ENCODE results near the gene CLRN1.

The CLRN1 gene

DNA sequence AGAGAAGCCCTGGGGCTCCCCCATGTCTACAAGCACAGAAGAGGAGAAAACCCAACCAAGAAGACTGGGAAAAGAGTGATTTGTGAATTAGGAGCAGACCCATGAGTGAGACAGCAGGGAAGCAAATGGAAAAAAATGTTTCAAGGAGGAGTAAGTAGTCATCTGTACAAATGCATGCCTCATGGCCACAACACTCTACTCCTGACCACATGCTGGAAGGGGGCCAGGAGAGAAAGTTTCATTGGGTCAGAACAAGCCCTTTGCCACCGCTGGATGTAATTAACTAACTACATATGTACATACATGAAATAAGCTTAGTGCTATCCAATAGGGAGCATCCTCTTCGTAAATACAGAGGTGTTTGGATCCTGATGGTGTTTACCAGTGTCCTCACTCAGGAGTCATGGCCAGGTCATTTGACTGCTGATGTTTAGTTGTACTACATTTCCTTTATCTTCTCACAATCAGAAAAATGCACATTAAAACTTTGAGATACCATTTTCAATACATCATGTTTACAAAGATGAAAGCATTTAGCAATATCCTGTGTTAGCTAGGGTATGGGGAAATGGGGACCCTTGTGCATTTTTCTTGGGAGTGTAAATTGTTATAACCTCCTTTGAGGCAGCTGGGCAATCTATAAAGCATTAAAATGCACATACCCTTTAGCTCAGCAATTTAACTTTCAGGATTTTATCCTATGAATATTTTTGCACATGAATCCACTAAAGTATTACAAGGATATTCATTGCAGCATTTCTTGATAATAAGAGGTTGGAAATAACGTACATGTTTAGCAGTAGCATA lies 27.1 kb downstream of the CLRN1 start:
- Histone ChIP-seq H3K9me3 (ENCODE audit: control insufficient read depth in 2 of 2, low read length in 2 of 2) (no peaks in the 10 kb centered on the region), H3K36me3 (ENCODE audit: control insufficient read depth in 2 of 2, insufficient read depth in 2 of 2, low read length in 2 of 2) (no peaks in the 10 kb centered on the region), H3K27ac (ENCODE audit: low read length) (no peak overlapping the region), H3K27me3 (ENCODE audit: control insufficient read depth in 1 of 2, insufficient read depth in 2 of 2, low read length in 2 of 2) (no peaks in the 10 kb centered on the region), H3K9ac (ENCODE audit: low read length in 2 of 2) (no peak overlapping the region), H3K4me1 (ENCODE audit: control insufficient read depth, insufficient read depth, low read length) (no peaks in the 10 kb centered on the region), H3K4me3 (ENCODE audit: low read length in 2 of 2) (no peak overlapping the region)

- Histone ChIP-seq H3K9ac (ENCODE audit: low read length in 2 of 2) (no peak overlapping the region), H3K4me1 (ENCODE audit: control insufficient read depth, insufficient read depth, low read length) (no peaks in the 10 kb centered on the region)
Measured at GRCh38 chr3:150942221-150942620, 30.3 kb downstream of the CLRN1 start.

DNA sequence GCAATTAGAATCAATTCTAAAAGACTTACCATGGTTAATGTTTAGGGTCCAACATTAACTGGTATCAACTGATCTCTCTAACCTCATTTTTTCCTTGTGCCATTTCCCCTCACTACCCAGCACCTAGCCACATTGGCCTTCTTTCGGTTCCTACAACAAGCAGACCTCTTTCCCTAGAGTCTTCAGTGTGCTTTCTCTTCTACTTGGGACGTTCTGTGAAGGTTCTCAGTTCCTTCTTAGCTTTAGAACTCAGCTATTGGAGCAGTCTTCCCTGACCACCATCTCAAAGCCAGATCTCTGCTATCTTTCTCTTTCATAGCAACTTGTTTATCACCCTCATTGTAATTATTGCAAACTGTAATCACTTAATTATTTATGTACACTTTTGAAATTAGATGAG lies 35.8 kb downstream of the CLRN1 start:
- H3K4me1 ChIP-seq (ENCODE audit: control insufficient read depth, insufficient read depth, low read length), result no peaks in the 10 kb centered on the region
- no peaks in the 10 kb centered on the region for H3K27me3 ChIP-seq (ENCODE audit: control insufficient read depth in 1 of 2, insufficient read depth in 2 of 2, low read length in 2 of 2)
- H3K4me3 ChIP-seq (ENCODE audit: low read length in 2 of 2), result no peak overlapping the region

More at GRCh38 chr3:150942221-150942620, 30.3 kb downstream of the CLRN1 start:
- no peaks in the 10 kb centered on the region for H3K27me3 ChIP-seq (ENCODE audit: control insufficient read depth in 1 of 2, insufficient read depth in 2 of 2, low read length in 2 of 2)
- no peaks in the 10 kb centered on the region for H3K36me3 ChIP-seq (ENCODE audit: control insufficient read depth in 2 of 2, insufficient read depth in 2 of 2, low read length in 2 of 2)
- no peak overlapping the region for H3K4me3 ChIP-seq (ENCODE audit: low read length in 2 of 2)
- no peak overlapping the region for H3K27ac ChIP-seq (ENCODE audit: low read length)
- no peaks in the 10 kb centered on the region for H3K9me3 ChIP-seq (ENCODE audit: control insufficient read depth in 2 of 2, low read length in 2 of 2)

GRCh38 chr3:150933473-150933995 lies 39.0 kb downstream of the CLRN1 start:
- Histone ChIP-seq H3K36me3 (ENCODE audit: control insufficient read depth in 2 of 2, insufficient read depth in 2 of 2, low read length in 2 of 2) (no peaks in the 10 kb centered on the region), H3K27me3 (ENCODE audit: control insufficient read depth in 1 of 2, insufficient read depth in 2 of 2, low read length in 2 of 2) (no peaks in the 10 kb centered on the region), H3K27ac (ENCODE audit: low read length) (no peak overlapping the region)

More for the DNA sequence above, 35.8 kb downstream of the CLRN1 start:
- Histone ChIP-seq H3K27ac (ENCODE audit: low read length) (no peak overlapping the region), H3K9ac (ENCODE audit: low read length in 2 of 2) (no peak overlapping the region), H3K9me3 (ENCODE audit: control insufficient read depth in 2 of 2, low read length in 2 of 2) (no peaks in the 10 kb centered on the region), H3K36me3 (ENCODE audit: control insufficient read depth in 2 of 2, insufficient read depth in 2 of 2, low read length in 2 of 2) (no peaks in the 10 kb centered on the region)

GRCh38 chr3:150931745-150932144 lies 40.8 kb downstream of the CLRN1 start:
- H3K9me3 ChIP-seq (ENCODE audit: control insufficient read depth in 2 of 2, low read length in 2 of 2), result no peaks in the 10 kb centered on the region
- no peaks in the 10 kb centered on the region for H3K4me1 ChIP-seq (ENCODE audit: control insufficient read depth, insufficient read depth, low read length)
- H3K4me3 ChIP-seq (ENCODE audit: low read length in 2 of 2), result no peak overlapping the region
- H3K9ac ChIP-seq (ENCODE audit: low read length in 2 of 2), result no peak overlapping the region
- H3K27me3 ChIP-seq (ENCODE audit: control insufficient read depth in 1 of 2, insufficient read depth in 2 of 2, low read length in 2 of 2), result no peaks in the 10 kb centered on the region
- no peaks in the 10 kb centered on the region for H3K36me3 ChIP-seq (ENCODE audit: control insufficient read depth in 2 of 2, insufficient read depth in 2 of 2, low read length in 2 of 2)
- no peak overlapping the region for H3K27ac ChIP-seq (ENCODE audit: low read length)

More at GRCh38 chr3:150933473-150933995, 39.0 kb downstream of the CLRN1 start:
- H3K9me3 ChIP-seq (ENCODE audit: control insufficient read depth in 2 of 2, low read length in 2 of 2), result no peaks in the 10 kb centered on the region
- H3K4me3 ChIP-seq (ENCODE audit: low read length in 2 of 2), result no peak overlapping the region
- H3K4me1 ChIP-seq (ENCODE audit: control insufficient read depth, insufficient read depth, low read length), result no peaks in the 10 kb centered on the region
- H3K9ac ChIP-seq (ENCODE audit: low read length in 2 of 2), result no peak overlapping the region

GRCh38 chr3:150930839-150931238 lies 41.7 kb downstream of the CLRN1 start:
- Histone ChIP-seq H3K9ac (ENCODE audit: low read length in 2 of 2) (no peak overlapping the region), H3K4me3 (ENCODE audit: low read length in 2 of 2) (no peak overlapping the region), H3K27me3 (ENCODE audit: control insufficient read depth in 1 of 2, insufficient read depth in 2 of 2, low read length in 2 of 2) (no peaks in the 10 kb centered on the region), H3K4me1 (ENCODE audit: control insufficient read depth, insufficient read depth, low read length) (no peaks in the 10 kb centered on the region), H3K9me3 (ENCODE audit: control insufficient read depth in 2 of 2, low read length in 2 of 2) (no peaks in the 10 kb centered on the region), H3K27ac (ENCODE audit: low read length) (no peak overlapping the region), H3K36me3 (ENCODE audit: control insufficient read depth in 2 of 2, insufficient read depth in 2 of 2, low read length in 2 of 2) (no peaks in the 10 kb centered on the region)

- Histone ChIP-seq H3K36me3 (ENCODE audit: control insufficient read depth in 2 of 2, insufficient read depth in 2 of 2, low read length in 2 of 2) (no peaks in the 10 kb centered on the region), H3K4me3 (ENCODE audit: low read length in 2 of 2) (no peak overlapping the region), H3K9me3 (ENCODE audit: control insufficient read depth in 2 of 2, low read length in 2 of 2) (no peaks in the 10 kb centered on the region), H3K27me3 (ENCODE audit: control insufficient read depth in 1 of 2, insufficient read depth in 2 of 2, low read length in 2 of 2) (no peaks in the 10 kb centered on the region), H3K4me1 (ENCODE audit: control insufficient read depth, insufficient read depth, low read length) (no peaks in the 10 kb centered on the region), H3K9ac (ENCODE audit: low read length in 2 of 2) (no peak overlapping the region), H3K27ac (ENCODE audit: low read length) (no peak overlapping the region)
Measured at GRCh38 chr3:150928234-150928633, 44.3 kb downstream of the CLRN1 start.

- H3K27ac ChIP-seq (ENCODE audit: low read length), result no peak overlapping the region
- no peak overlapping the region for H3K9ac ChIP-seq (ENCODE audit: low read length in 2 of 2)
- H3K36me3 ChIP-seq (ENCODE audit: control insufficient read depth in 2 of 2, insufficient read depth in 2 of 2, low read length in 2 of 2), result no peaks in the 10 kb centered on the region
- H3K4me1 ChIP-seq (ENCODE audit: control insufficient read depth, insufficient read depth, low read length), result no peaks in the 10 kb centered on the region
- no peaks in the 10 kb centered on the region for H3K27me3 ChIP-seq (ENCODE audit: control insufficient read depth in 1 of 2, insufficient read depth in 2 of 2, low read length in 2 of 2)
- H3K4me3 ChIP-seq (ENCODE audit: low read length in 2 of 2), result no peak overlapping the region
- H3K9me3 ChIP-seq (ENCODE audit: control insufficient read depth in 2 of 2, low read length in 2 of 2), result no peaks in the 10 kb centered on the region
Measured at GRCh38 chr3:150926328-150926727, 46.2 kb downstream of the CLRN1 start.

DNA sequence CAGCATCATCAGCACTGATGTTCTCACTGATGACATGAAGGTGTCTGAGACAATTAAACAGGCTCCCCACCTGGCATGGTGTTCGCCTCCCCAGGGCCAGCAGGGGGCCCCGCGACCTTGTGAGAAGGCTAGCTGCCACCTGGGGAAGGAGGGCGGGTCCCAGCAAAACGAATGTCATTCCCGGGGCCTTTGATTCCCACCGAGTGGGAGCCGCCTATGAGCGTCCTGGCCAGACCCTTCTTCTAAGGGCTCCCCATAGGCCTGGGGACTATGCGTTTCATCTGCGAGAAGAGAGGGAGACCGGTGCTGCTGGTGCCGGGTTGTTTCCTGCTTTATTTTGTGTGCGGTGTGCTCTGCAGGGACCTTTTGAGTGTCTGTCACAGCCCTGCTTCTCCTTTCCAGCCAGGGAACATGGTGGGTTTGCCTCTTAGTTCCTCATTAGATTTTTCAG lies 46.8 kb downstream of the CLRN1 start:
- no peak overlapping the region for H3K4me3 ChIP-seq (ENCODE audit: low read length in 2 of 2)
- no peaks in the 10 kb centered on the region for H3K4me1 ChIP-seq (ENCODE audit: control insufficient read depth, insufficient read depth, low read length)
- no peaks in the 10 kb centered on the region for H3K9me3 ChIP-seq (ENCODE audit: control insufficient read depth in 2 of 2, low read length in 2 of 2)
- no peak overlapping the region for H3K27ac ChIP-seq (ENCODE audit: low read length)
- no peak overlapping the region for H3K9ac ChIP-seq (ENCODE audit: low read length in 2 of 2)
- H3K27me3 ChIP-seq (ENCODE audit: control insufficient read depth in 1 of 2, insufficient read depth in 2 of 2, low read length in 2 of 2), result no peaks in the 10 kb centered on the region
- H3K36me3 ChIP-seq (ENCODE audit: control insufficient read depth in 2 of 2, insufficient read depth in 2 of 2, low read length in 2 of 2), result no peaks in the 10 kb centered on the region

DNA sequence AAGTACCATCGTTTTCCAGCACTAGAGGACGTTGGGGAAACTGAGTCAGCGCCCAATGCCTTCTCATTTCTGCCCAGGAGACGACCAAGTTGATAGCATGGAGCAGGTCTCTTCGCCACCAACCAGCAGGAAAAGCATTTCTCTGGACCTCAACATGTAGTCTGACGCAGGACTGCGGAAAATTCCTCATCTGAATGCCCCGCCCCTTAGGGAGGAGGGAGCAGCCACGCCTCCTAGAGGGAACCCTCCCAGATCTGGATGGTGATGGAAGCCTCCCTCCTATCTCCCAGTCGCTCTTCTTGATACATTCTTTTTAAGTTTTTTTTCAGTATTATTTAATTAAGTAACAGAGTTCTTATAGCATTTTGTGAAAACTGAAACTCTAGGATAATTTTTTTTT lies 49.9 kb downstream of the CLRN1 start:
- Histone ChIP-seq H3K27ac (ENCODE audit: low read length) (no peak overlapping the region), H3K36me3 (ENCODE audit: control insufficient read depth in 2 of 2, insufficient read depth in 2 of 2, low read length in 2 of 2) (no peaks in the 10 kb centered on the region), H3K9ac (ENCODE audit: low read length in 2 of 2) (no peak overlapping the region), H3K27me3 (ENCODE audit: control insufficient read depth in 1 of 2, insufficient read depth in 2 of 2, low read length in 2 of 2) (no peaks in the 10 kb centered on the region), H3K9me3 (ENCODE audit: control insufficient read depth in 2 of 2, low read length in 2 of 2) (no peaks in the 10 kb centered on the region), H3K4me1 (ENCODE audit: control insufficient read depth, insufficient read depth, low read length) (no peaks in the 10 kb centered on the region), H3K4me3 (ENCODE audit: low read length in 2 of 2) (no peak overlapping the region)

DNA sequence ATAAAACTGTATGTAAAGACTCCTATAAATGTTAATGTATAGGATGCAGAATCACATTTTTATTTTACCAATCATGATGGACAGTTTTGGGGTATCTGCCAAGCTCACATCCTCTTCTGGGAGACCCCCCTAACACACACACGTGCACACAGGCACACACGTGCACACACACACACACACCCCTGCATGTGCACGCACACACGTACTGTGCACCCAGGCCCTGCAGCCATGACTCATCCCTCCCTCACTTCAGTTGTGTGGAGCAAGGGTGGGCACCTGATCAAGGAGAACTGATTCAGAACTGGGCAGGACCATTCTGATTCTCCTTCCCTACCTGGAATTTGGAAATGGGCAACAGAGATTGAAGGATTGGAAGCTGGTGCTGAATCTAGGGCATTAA lies 51.3 kb downstream of the CLRN1 start:
- no peaks in the 10 kb centered on the region for H3K4me1 ChIP-seq (ENCODE audit: control insufficient read depth, insufficient read depth, low read length)
- H3K9me3 ChIP-seq (ENCODE audit: control insufficient read depth in 2 of 2, low read length in 2 of 2), result no peaks in the 10 kb centered on the region
- no peaks in the 10 kb centered on the region for H3K27me3 ChIP-seq (ENCODE audit: control insufficient read depth in 1 of 2, insufficient read depth in 2 of 2, low read length in 2 of 2)
- H3K9ac ChIP-seq (ENCODE audit: low read length in 2 of 2), result no peak overlapping the region
- H3K27ac ChIP-seq (ENCODE audit: low read length), result no peak overlapping the region
- H3K36me3 ChIP-seq (ENCODE audit: control insufficient read depth in 2 of 2, insufficient read depth in 2 of 2, low read length in 2 of 2), result no peaks in the 10 kb centered on the region
- no peak overlapping the region for H3K4me3 ChIP-seq (ENCODE audit: low read length in 2 of 2)
